Keratinocyte (primary cell): ENCODE data around the gene RAG2. TPM values are rescaled to one million over a fixed set of nuclear protein-coding genes. Genes with fewer than 3 reads are reported as not detected.

ENCODE experiments used
- DNase-seq: peaks from one replicate; pipeline ENCODE4 v3.0.0-alpha.2; 2011; ENCODE audit warnings: low read depth, missing footprints, low spot score
- FAIRE-seq: peaks from 2 replicates; lab custom pipeline; 2011; peaks lifted over from hg19 to GRCh38; lab: Jason Lieb, UNC
- H2AFZ ChIP-seq: 2 replicates; pipeline ENCODE4 v1.6.0; 2012; ENCODE audit warnings: low read length, control low read depth, inconsistent platforms; ENCODE audit not compliant: control insufficient read depth
- H3K27ac ChIP-seq: 2 replicates; pipeline ENCODE4 v1.5.1; 2011; ENCODE audit warnings: low read length; ENCODE audit not compliant: control insufficient read depth, insufficient read depth
- H3K27me3 ChIP-seq: 3 replicates; pipeline ENCODE4 v1.6.0; 2011; ENCODE audit warnings: low read length; ENCODE audit not compliant: control insufficient read depth, insufficient read depth; ENCODE audit errors: extremely low read depth
- H3K36me3 ChIP-seq, 2 experiments: 2 replicates in 1 of 2; 3 replicates in 1 of 2; pipeline ENCODE4 v1.5.1; 2011; ENCODE audit warnings: low read length in 2 of 2, mild to moderate bottlenecking in 1 of 2; ENCODE audit not compliant: control insufficient read depth in 2 of 2, insufficient read depth in 2 of 2; ENCODE audit errors: extremely low read depth in 1 of 2
- H3K4me1 ChIP-seq: 3 replicates; pipeline ENCODE4 v1.5.1; 2011; ENCODE audit warnings: low read length; ENCODE audit not compliant: control insufficient read depth, insufficient read depth; ENCODE audit errors: extremely low read depth
- H3K4me2 ChIP-seq: 3 replicates; pipeline ENCODE4 v1.6.0; 2011; ENCODE audit warnings: low read depth, low read length; ENCODE audit not compliant: control insufficient read depth, insufficient read depth; ENCODE audit errors: extremely low read depth
- H3K4me3 ChIP-seq, 3 experiments: fragments of 200-600 bp in 1 of 3; sonication (generic) in 1 of 3; 2 replicates in 2 of 3; 3 replicates in 1 of 3; pipeline ENCODE4 v1.5.1; 2011 to 2016; ENCODE audit warnings: low read length in 3 of 3, mild to moderate bottlenecking in 3 of 3, control low read depth in 2 of 3, inconsistent platforms in 1 of 3, low read depth in 1 of 3, mixed read lengths in 1 of 3, mixed run types in 1 of 3, moderate library complexity in 1 of 3; ENCODE audit not compliant: control insufficient read depth in 2 of 3, insufficient read depth in 2 of 3; ENCODE audit errors: extremely low read depth in 1 of 3
- H3K79me2 ChIP-seq: 2 replicates; pipeline ENCODE4 v1.6.0; 2012; ENCODE audit warnings: low read length; ENCODE audit not compliant: control insufficient read depth, insufficient read depth
- H3K9ac ChIP-seq: 3 replicates; pipeline ENCODE4 v1.6.0; 2011; ENCODE audit warnings: low read length; ENCODE audit not compliant: control insufficient read depth, insufficient read depth; ENCODE audit errors: extremely low read depth
- H3K9me1 ChIP-seq: 3 replicates; pipeline ENCODE4 v1.6.0; 2011; ENCODE audit warnings: low read length; ENCODE audit not compliant: control insufficient read depth, insufficient read depth; ENCODE audit errors: extremely low read depth
- H3K9me3 ChIP-seq: 2 replicates; pipeline ENCODE4 v1.5.1; 2012; ENCODE audit warnings: low read depth, low read length; ENCODE audit not compliant: control insufficient read depth
- H4K20me1 ChIP-seq: 3 replicates; pipeline ENCODE4 v1.6.0; 2011; ENCODE audit warnings: low read length; ENCODE audit not compliant: control insufficient read depth, insufficient read depth; ENCODE audit errors: extremely low read depth
- CTCF ChIP-seq, 3 experiments: IDR thresholded peaks in 1 of 3; conservative IDR thresholded peaks in 1 of 3; optimal IDR thresholded peaks in 1 of 3; 2 replicates in 2 of 3; 3 replicates in 1 of 3; pipeline versions ENCODE3 to v1.5.1; 2011; ENCODE audit warnings: low read length in 3 of 3, mild to moderate bottlenecking in 3 of 3, moderate library complexity in 2 of 3, control low read depth in 1 of 3, inconsistent platforms in 1 of 3; ENCODE audit not compliant: insufficient read depth in 2 of 3; ENCODE audit errors: extremely low read depth in 1 of 3
- EZH2 ChIP-seq: IDR thresholded peaks from one replicate; pipeline ENCODE4 v1.6.1; 2012; ENCODE audit warnings: inconsistent platforms, mild to moderate bottlenecking, low read length, moderate library complexity
- dilution Hi-C: fragments of 300-500 bp; cut with MboI; formaldehyde crosslinking; loops from one replicate; pipeline ENCODE4 v1.7.0; 2020; ENCODE audit warnings: low sequenced_read_pairs; ENCODE audit not compliant: extremely low pct_ligation_motif_present
- polyA plus RNA-seq, 5 experiments: library from polyadenylated mRNA; depleted of rRNA in 3 of 5; stranded (reverse) in 3 of 5; stranded (forward) in 1 of 5; unstranded in 1 of 5; fragments of >200 nt; gene quantifications; 1 replicate in 1 of 5; 2 replicates in 3 of 5; 3 replicates in 1 of 5; pipeline versions ENCODE4 v1.2.1 to v1.2.3, GENCODE V29; 2011 to 2012; ENCODE audit warnings: missing spikeins in 2 of 5, low read depth in 1 of 5, low replicate concordance in 1 of 5

Gene RAG2
- polyA plus RNA-seq, 1 donor (not counting 4 experiments of a cell fraction or from before 2014, with no cell fraction given) = not detected

- no peaks in the 10 kb centered on the region for H3K79me2 ChIP-seq
- H3K36me3 ChIP-seq = no peaks in the 10 kb centered on the region
- H3K9me1 ChIP-seq = no peaks in the 10 kb centered on the region
- no peaks in the 10 kb centered on the region for H3K4me1 ChIP-seq
- dilution Hi-C loops = no loop called here
- H4K20me1 ChIP-seq = no peaks in the 10 kb centered on the region
- no peak overlapping the region for H3K27ac ChIP-seq
- no peak for FAIRE-seq
- no peak overlapping the region for H3K9ac ChIP-seq
- no peak overlapping the region for H3K4me3 ChIP-seq
- no peak overlapping the region for H2AFZ ChIP-seq
- no peak overlapping the region for H3K4me2 ChIP-seq
- no peaks in the 10 kb centered on the region for H3K27me3 ChIP-seq
- DNase-seq = no peak
- no peaks in the 10 kb centered on the region for H3K9me3 ChIP-seq
- TF ChIP-seq EZH2 (no peak), CTCF (optimal IDR thresholded peaks at IDR 0.05 in 1 of 3, IDR thresholded peaks at IDR 0.05 in 1 of 3, conservative IDR thresholded peaks at IDR 0.05 in 1 of 3; ENCODE audit: extremely low read depth in 1 of 3, insufficient read depth in 2 of 3, low read length in 3 of 3) (no peak)
These were observed 20.7 kb downstream of the RAG2 start for GRCh38 chr11:36577373-36577772.

- TF ChIP-seq CTCF (optimal IDR thresholded peaks at IDR 0.05 in 1 of 3, IDR thresholded peaks at IDR 0.05 in 1 of 3, conservative IDR thresholded peaks at IDR 0.05 in 1 of 3; ENCODE audit: extremely low read depth in 1 of 3, insufficient read depth in 2 of 3, low read length in 3 of 3) (no peak), EZH2 (no peak)
- dilution Hi-C loops = no loop called here
- Histone ChIP-seq H3K4me1 (no peaks in the 10 kb centered on the region), H3K9me3 (no peaks in the 10 kb centered on the region), H3K9me1 (no peaks in the 10 kb centered on the region), H3K27me3 (no peaks in the 10 kb centered on the region), H3K4me3 (no peak overlapping the region), H3K27ac (no peak overlapping the region), H3K36me3 (no peaks in the 10 kb centered on the region), H2AFZ (no peak overlapping the region), H3K79me2 (no peaks in the 10 kb centered on the region), H3K9ac (no peak overlapping the region), H4K20me1 (no peaks in the 10 kb centered on the region), H3K4me2 (no peak overlapping the region)
- FAIRE-seq = no peak
- no peak for DNase-seq
These were observed 23.6 kb downstream of the RAG2 start for GRCh38 chr11:36574486-36574885.
